Neural cell (in vitro differentiated cells): Measurements from ENCODE around the gene NALCN.

ENCODE experiments used
- EP300 ChIP-seq: fragments of 450-650 bp; conservative IDR thresholded peaks from 2 replicates; pipeline ENCODE4 v1.6.1; 2014; ENCODE audit warnings: antibody characterized with exemption, mild to moderate bottlenecking, moderate library complexity; ENCODE audit not compliant: poor library complexity, severe bottlenecking
- EZH2 ChIP-seq: fragments of 200-600, 300-800 bp; shearing (Covaris generic), sonication (generic); IDR thresholded peaks from 2 replicates; pipeline ENCODE4 v1.6.1; 2014; ENCODE audit warnings: antibody characterized with exemption, low read length, borderline replicate concordance, mild to moderate bottlenecking; ENCODE audit not compliant: insufficient read depth, poor library complexity, severe bottlenecking
- MXI1 ChIP-seq: fragments of 450-650 bp; conservative IDR thresholded peaks from 2 replicates; pipeline ENCODE4 v1.6.1; 2014; ENCODE audit warnings: antibody characterized with exemption, mild to moderate bottlenecking; ENCODE audit not compliant: poor library complexity, severe bottlenecking
- POLR2AphosphoS5 ChIP-seq: IDR thresholded peaks from 2 replicates; pipeline ENCODE4 v1.6.1; 2012
- REST ChIP-seq: IDR thresholded peaks from 2 replicates; pipeline ENCODE4 v1.6.1; 2012; ENCODE audit warnings: borderline replicate concordance
- SMC3 ChIP-seq: fragments of 450-650 bp; conservative IDR thresholded peaks from 2 replicates; pipeline ENCODE4 v1.6.1; 2014; ENCODE audit warnings: antibody characterized with exemption, mild to moderate bottlenecking, moderate library complexity; ENCODE audit not compliant: poor library complexity
- TF ChIP-seq, protein P1 (sequence below): fragments of 450-650 bp; IDR thresholded peaks from 2 replicates; pipeline ENCODE4 v1.5.1; 2014; ENCODE audit warnings: antibody characterized with exemption, mild to moderate bottlenecking, moderate library complexity; ENCODE audit not compliant: poor library complexity, severe bottlenecking

- TF ChIP-seq, protein P1, sequence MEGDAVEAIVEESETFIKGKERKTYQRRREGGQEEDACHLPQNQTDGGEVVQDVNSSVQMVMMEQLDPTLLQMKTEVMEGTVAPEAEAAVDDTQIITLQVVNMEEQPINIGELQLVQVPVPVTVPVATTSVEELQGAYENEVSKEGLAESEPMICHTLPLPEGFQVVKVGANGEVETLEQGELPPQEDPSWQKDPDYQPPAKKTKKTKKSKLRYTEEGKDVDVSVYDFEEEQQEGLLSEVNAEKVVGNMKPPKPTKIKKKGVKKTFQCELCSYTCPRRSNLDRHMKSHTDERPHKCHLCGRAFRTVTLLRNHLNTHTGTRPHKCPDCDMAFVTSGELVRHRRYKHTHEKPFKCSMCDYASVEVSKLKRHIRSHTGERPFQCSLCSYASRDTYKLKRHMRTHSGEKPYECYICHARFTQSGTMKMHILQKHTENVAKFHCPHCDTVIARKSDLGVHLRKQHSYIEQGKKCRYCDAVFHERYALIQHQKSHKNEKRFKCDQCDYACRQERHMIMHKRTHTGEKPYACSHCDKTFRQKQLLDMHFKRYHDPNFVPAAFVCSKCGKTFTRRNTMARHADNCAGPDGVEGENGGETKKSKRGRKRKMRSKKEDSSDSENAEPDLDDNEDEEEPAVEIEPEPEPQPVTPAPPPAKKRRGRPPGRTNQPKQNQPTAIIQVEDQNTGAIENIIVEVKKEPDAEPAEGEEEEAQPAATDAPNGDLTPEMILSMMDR, result no peak
- no peak for TF ChIP-seq MXI1
- no peak for TF ChIP-seq POLR2AphosphoS5
- TF ChIP-seq EZH2, result no peak
- TF ChIP-seq REST, result no peak
- no peak for TF ChIP-seq EP300
- TF ChIP-seq SMC3, result no peak
Observed at GRCh38 chr13:101140936-101141335, 275.4 kb downstream of the NALCN start.
